Muscle of arm (tissue), 12 donors: ENCODE results near the gene DNAJC18. TPM values are rescaled to one million over a fixed set of nuclear protein-coding genes. Genes with fewer than 3 reads are reported as not detected.

Experiments
- DNase-seq: peaks from one replicate; pipeline ENCODE4 v3.0.0-alpha.2; 2013
- polyA plus RNA-seq, 12 donors: library from polyadenylated mRNA; unstranded; fragments of 120-200 nt; gene quantifications; one replicate each; pipeline ENCODE4 v1.2.1, GENCODE V29; 2013; ENCODE audit not compliant: insufficient read length in 12 of 12

The DNAJC18 gene
- polyA plus RNA-seq, 12 donors: 10.4 to 82.0 (median 27.2) TPM

- no peak for DNase-seq
These were observed 31.1 kb downstream of the DNAJC18 start for GRCh38 chr5:139408191-139408590.

DNA sequence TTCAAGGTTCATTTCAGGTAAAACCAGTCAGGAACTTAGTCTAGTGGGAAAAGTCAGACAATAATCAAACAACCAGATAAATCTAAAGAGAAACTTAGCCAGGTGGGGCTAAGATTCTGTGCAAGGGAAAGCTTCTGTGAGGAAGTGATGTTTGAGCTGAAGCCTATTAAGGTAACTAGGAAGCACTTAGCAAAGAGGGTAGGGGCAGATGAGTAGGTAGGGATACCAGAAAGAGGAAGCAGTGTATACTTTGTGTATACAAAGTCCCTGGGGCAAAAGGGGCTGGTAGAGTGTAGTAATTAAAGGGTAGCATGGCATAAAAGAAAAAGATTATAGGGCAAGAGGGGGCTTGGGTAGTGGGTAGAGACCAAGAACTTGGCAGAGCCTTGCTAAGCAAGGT lies 31.8 kb downstream of the DNAJC18 start:
- no peak for DNase-seq

DNA sequence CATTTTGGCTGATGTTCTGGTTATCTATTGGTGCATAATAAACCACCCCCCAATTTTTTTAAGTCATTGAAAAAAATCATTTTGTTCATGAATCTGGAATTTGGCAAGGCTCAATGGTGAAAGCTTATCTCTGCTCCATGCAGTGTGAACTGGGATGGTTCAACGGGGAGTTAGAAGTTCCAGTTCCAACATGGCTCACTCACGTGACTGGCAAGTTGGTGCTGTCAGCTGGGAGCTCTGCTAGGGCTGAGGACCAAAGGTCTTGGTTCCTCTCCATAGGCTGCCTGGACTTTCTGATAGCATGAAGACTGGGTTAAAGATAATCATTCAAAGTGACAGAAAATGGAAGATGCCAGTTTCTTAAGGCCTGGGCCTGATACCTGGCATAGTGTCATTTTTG lies 32.4 kb downstream of the DNAJC18 start:
- DNase-seq: no peak

GRCh38 chr5:139404484-139404840 lies 34.9 kb downstream of the DNAJC18 start:
- no peak for DNase-seq

DNA sequence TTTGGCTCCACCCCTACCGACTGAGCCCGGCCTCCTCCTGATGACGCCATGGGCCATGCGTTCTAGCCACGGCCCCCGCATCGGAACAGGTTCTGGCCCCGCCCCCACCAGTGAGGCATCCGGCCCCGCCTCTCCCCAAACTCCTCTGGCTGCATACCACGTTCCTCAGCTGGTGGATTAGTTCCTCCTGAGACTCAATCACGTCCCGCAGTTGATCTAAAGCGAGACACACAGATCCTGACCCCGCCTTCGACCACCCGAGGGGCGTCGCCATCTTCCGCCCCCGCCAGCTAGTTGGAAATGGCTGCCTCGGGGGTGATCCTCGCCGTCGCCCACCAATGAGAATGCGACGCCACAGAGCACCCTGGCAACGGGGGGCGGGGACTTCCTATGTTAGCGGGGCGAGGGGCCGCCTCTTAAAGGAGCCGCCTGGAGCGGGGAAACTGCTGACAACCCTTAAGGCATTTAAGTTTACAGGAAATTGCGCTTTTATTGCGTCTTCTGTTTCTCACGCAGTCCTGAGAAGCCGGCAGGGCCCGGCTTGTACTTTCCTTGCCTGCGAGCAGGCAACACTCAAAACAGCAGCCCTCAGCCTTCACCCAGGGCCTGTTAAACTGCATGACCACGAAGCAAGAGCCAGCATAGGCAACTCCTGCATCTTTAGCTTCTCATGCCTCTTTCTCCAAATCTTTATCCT lies 35.4 kb downstream of the DNAJC18 start, which contains the start of gene SPATA24:
Gene SPATA24 (minus strand): TSS at position 303 of the 697 bp plus-strand sequence. CDS start 29 bp downstream, at position 274.
- peak; percentile 98 for DNase-seq

DNA sequence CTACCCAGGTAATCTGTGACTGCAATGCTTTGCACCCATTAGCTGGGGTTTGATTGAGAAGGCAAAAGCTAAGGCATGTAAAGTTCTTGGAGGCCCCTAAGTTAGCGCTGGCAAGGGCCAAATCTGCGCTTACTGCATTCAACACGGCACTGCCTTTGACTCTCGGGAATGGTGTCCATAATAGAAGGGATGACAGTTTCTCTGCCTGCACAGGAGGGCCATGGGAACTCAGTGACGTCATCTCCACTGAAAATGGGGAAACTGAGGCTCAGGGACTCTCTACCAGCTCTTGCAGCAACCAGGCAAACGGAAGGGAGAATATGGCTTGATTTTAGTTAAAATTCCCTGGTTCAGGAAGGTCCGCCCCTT lies 35.9 kb downstream of the DNAJC18 start:
- no peak for DNase-seq

GRCh38 chr5:139402561-139403158 lies 36.7 kb downstream of the DNAJC18 start:
- no peak for DNase-seq

GRCh38 chr5:139401546-139401945 lies 37.8 kb downstream of the DNAJC18 start:
- DNase-seq: no peak

- DNase-seq: no peak
These were observed 39.7 kb downstream of the DNAJC18 start for GRCh38 chr5:139399501-139400121.

- DNase-seq: no peak
These were observed 41.4 kb downstream of the DNAJC18 start for GRCh38 chr5:139397921-139398320.

DNA sequence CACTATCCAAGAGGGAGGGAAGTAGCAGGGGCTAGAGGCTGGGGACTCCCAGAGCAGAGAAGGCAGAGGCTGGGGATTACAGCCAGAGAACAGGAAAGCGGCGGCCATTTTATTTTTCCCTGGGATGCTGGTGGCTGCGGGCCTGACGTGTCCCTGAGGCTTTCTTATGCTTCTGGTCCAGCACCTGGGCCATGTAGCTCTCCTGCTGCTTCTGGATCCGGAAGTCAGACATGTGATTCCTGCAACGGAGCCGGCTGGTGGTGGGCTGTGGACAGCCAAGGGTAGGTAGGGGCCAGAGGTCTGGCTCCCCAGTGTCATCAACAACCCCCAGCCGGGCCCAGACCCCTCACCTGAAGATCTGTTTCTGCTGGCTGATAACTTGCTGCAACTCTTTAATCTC lies 42.6 kb downstream of the DNAJC18 start:
- DNase-seq: no peak

GRCh38 chr5:139395844-139396640 lies 43.3 kb downstream of the DNAJC18 start:
- no peak for DNase-seq

- no peak for DNase-seq
These were observed 44.4 kb downstream of the DNAJC18 start, which contains the start of gene PROB1 for GRCh38 chr5:139394654-139395566. PROB1 (minus strand) TSS chr5:139395104; CDS start chr5:139395081, 23 bp downstream.

GRCh38 chr5:139394123-139394653 lies 45.1 kb downstream of the DNAJC18 start:
- DNase-seq: no peak

DNA sequence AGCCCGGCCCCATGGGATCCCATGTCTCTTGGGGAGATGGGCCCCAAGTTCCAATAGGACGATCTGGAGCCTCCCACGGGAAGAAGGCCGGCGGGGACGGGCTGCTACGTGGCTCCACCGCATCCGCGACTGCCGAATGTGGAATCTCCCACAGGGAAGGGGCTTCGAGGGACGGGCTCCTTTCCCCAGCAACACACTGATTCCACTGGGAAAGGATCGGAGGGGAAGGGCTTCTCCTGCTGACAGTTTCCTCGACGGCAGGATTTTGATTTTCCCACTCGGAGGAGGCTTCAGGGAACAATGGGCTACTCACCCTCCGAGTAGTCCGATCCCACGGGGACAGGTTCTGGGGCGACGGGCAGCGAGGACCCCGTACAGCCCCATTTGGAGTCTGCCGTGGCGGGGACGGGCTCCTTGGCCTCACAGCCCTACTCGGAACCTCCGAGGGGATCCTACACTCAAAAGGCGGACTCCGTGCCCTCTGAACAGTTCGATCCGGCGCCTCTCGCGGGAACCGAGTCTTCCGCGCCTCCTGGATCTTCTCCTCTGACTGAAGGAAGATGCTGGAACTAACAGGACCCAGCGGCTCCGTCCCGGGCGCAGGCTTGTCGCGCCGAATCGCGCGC lies 45.7 kb downstream of the DNAJC18 start:
- DNase-seq: no peak

- DNase-seq: no peak
These were observed 46.4 kb downstream of the DNAJC18 start for GRCh38 chr5:139392678-139393496.

GRCh38 chr5:139392324-139392677 lies 47.0 kb downstream of the DNAJC18 start:
- no peak for DNase-seq

GRCh38 chr5:139391570-139392323 lies 47.6 kb downstream of the DNAJC18 start:
- DNase-seq: no peak
